Activated CD8-positive, alpha-beta T cell treated with anti-CD3 and anti-CD28 coated beads for 36 hours (primary cell): ENCODE measurements around the gene NBEA. TPM values are rescaled to one million over a fixed set of nuclear protein-coding genes. Genes with fewer than 3 reads are reported as not detected.

Experiments
- ATAC-seq: fragments of 200-7000 bp; cut with Tn5 transposase; one replicate; pipeline ENCODE4 v1.10.0; 2021; ENCODE audit warnings: mild to moderate bottlenecking, moderate library complexity
- CTCF ChIA-PET: fragments of 350-600 bp; sonication (Branson Sonifier 250); formaldehyde crosslinking; loops from one replicate; lab custom pipeline; 2021; ENCODE audit warnings: antibody characterized with exemption; lab: Charles Lee
- POLR2A ChIA-PET: fragments of 350-600 bp; sonication (Branson Sonifier 250); formaldehyde crosslinking; loops from one replicate; lab custom pipeline; 2021; ENCODE audit warnings: antibody characterized with exemption; lab: Charles Lee
- DNase-seq: peaks from one replicate; pipeline ENCODE4 v3.0.0-alpha.2; 2020
- H3K27ac Mint-ChIP-seq: one replicate; pipeline ENCODE4 v1.8.0; 2021; ENCODE audit warnings: mild to moderate bottlenecking, mixed read lengths
- H3K27me3 Mint-ChIP-seq: one replicate; pipeline ENCODE4 v1.8.0; 2021; ENCODE audit warnings: mixed read lengths
- H3K36me3 Mint-ChIP-seq: one replicate; pipeline ENCODE4 v1.8.0; 2021; ENCODE audit warnings: low read depth, mixed read lengths
- H3K4me1 Mint-ChIP-seq: one replicate; pipeline ENCODE4 v1.8.0; 2021; ENCODE audit warnings: low read depth, mixed read lengths
- H3K4me3 Mint-ChIP-seq: one replicate; pipeline ENCODE4 v1.8.0; 2021; ENCODE audit warnings: mild to moderate bottlenecking, moderate library complexity, mixed read lengths
- H3K9me3 Mint-ChIP-seq: one replicate; pipeline ENCODE4 v1.8.0; 2021; ENCODE audit warnings: mixed read lengths
- intact Hi-C: fragments of 100-400 bp; cut with micrococcal nuclease; formaldehyde crosslinking; loops from one replicate; pipeline ENCODE4 v1.10.0; 2022
- total RNA-seq, 2 experiments: library from RNA; stranded (reverse); gene quantifications; one replicate each; pipeline ENCODE4 v1.2.3, GENCODE V29; 2021
- TF ChIP-seq, protein P1 (sequence below): fragments of 200-600 bp; IDR thresholded peaks from one replicate; pipeline ENCODE4 v1.8.0; 2022; ENCODE audit warnings: antibody characterized with exemption, mild to moderate bottlenecking

NBEA gene
- total RNA-seq, 2 experiments from 2014 or later = 0.38 to 0.60 TPM

DNA sequence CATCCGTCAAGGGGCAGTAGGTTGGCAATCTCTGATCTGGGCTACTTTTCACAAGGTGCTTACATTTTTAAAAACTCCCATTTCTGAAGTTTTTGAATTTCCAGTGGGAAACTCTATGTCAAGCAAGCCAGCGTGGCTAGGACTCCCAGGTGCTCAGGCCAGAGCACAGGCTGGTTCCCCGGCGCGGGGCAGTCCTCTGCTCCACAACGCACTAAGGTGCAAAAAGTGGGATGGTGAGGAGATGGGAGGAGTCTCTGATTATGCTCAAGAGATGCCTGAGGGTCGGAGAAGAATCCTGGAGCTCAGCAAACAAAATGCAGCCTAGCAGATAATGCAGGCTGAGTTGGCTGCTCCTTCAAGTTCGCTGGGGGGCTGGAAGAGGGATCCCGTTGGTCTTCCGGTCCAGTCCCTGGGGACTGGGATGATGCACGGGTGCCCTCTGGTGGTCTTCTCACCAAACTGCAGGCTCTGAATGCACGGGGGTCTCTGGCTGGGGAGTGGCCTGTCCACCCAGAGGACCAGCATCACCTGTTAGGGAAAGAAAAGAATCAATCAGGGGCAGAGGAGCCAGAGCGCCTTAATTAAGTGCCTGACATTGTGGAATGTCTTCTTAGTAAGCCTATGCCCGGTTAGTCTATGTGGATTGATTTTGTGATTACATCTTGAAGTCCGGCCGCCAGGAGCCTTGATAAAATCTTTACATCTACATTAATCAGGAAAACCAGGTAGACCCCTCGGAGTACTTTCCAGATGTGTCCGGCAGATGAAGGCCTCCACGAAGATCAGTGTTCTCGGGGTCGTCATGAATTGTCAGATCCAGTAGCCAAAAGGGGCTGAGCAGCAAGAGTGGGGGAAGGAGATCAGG is 778.9 kb downstream of the NBEA start:
- peaks cover 6% of the 10 kb centered on the region for H3K27me3 Mint-ChIP-seq
- ChIA-PET CTCF (interaction anchor here (0.6 to 1.2 kb wide), 2 partner anchors 10 to 99 kb away, joined by 3 read pairs; no protein-coding TSS in a partner anchor), POLR2A (interaction anchor here (0.6 kb wide), 1 partner anchor 239 kb away, joined by 3 read pairs; no protein-coding TSS in a partner anchor)
- H3K27ac Mint-ChIP-seq = no peak overlapping the region
- no peaks in the 10 kb centered on the region for H3K9me3 Mint-ChIP-seq
- H3K36me3 Mint-ChIP-seq = no peaks in the 10 kb centered on the region
- ATAC-seq (peak; percentile 69), DNase-seq (peak; percentile 61)
- H3K4me1 Mint-ChIP-seq = no peaks in the 10 kb centered on the region
- no peak overlapping the region for H3K4me3 Mint-ChIP-seq
- TF ChIP-seq, protein P1, sequence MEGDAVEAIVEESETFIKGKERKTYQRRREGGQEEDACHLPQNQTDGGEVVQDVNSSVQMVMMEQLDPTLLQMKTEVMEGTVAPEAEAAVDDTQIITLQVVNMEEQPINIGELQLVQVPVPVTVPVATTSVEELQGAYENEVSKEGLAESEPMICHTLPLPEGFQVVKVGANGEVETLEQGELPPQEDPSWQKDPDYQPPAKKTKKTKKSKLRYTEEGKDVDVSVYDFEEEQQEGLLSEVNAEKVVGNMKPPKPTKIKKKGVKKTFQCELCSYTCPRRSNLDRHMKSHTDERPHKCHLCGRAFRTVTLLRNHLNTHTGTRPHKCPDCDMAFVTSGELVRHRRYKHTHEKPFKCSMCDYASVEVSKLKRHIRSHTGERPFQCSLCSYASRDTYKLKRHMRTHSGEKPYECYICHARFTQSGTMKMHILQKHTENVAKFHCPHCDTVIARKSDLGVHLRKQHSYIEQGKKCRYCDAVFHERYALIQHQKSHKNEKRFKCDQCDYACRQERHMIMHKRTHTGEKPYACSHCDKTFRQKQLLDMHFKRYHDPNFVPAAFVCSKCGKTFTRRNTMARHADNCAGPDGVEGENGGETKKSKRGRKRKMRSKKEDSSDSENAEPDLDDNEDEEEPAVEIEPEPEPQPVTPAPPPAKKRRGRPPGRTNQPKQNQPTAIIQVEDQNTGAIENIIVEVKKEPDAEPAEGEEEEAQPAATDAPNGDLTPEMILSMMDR = peak; percentile 94
- intact Hi-C loops = no loop called here
